Pancreas (tissue), 10 donors: ENCODE results near the gene DGKI. TPM values are rescaled to one million over a fixed set of nuclear protein-coding genes. Genes with fewer than 3 reads are reported as not detected.

ENCODE experiments used
- ATAC-seq, 4 donors: fragments of 200-7000 bp; cut with Tn5 transposase; one replicate each; pipeline versions ENCODE4 v1.8.0 to v1.9.1; 2020; ENCODE audit warnings: mild to moderate bottlenecking in 4 of 4, moderate library complexity in 4 of 4
- DNase-seq, 6 donors: peaks; one replicate each; pipeline ENCODE4 v3.0.0-alpha.2; 2020
- FAIRE-seq: peaks from 2 replicates; lab custom pipeline; 2012; peaks lifted over from hg19 to GRCh38; lab: Jason Lieb, UNC
- H3K27ac ChIP-seq, 4 donors: fragments of 200-600 bp; sonication (generic); 1 replicate in 3 of 4; 2 replicates in 1 of 4; pipeline versions ENCODE4 v1.5.0 to v1.8.0; 2020
- H3K27me3 ChIP-seq, 4 donors: fragments of 200-600 bp; one replicate each; pipeline ENCODE4 v1.8.0; 2021
- H3K36me3 ChIP-seq, 3 donors: fragments of 200-600 bp; sonication (generic) in 1 of 3; one replicate each; pipeline versions ENCODE4 v1.5.0 to v1.8.0; 2020 to 2021
- H3K4me1 ChIP-seq, 3 donors: fragments of 200-600 bp; one replicate each; pipeline ENCODE4 v1.8.0; 2021
- H3K4me3 ChIP-seq, 4 donors: fragments of 200-600 bp; sonication (generic) in 2 of 4; one replicate each; pipeline versions ENCODE4 v1.5.0 to v1.8.0; 2020 to 2021
- H3K9me3 ChIP-seq, 4 donors: fragments of 200-600 bp; one replicate each; pipeline ENCODE4 v1.8.0; 2021
- WGBS, 2 donors: extraction: QIAGEN DNeasy Blood & Tissue Kit; methylation state at CpG; one replicate each; pipeline ENCODE4 v1.1.7; 2013; 5-methylcytosine and 5-hydroxymethylcytosine counted together
- intact Hi-C, 3 donors: fragments of 100-400 bp; cut with DNase I; formaldehyde crosslinking; loops; one replicate each; pipeline versions ENCODE4 v1.11.1 to v1.14.2; 2022
- polyA plus RNA-seq, 2 donors: library from polyadenylated mRNA; stranded (reverse); fragments of 200-250 nt; gene quantifications; one replicate each; pipeline ENCODE4 v1.2.3, GENCODE V29; 2013
- total RNA-seq, 6 donors: library from RNA; stranded (reverse); fragmentation: NEBNext Ultra II Directional in 4 of 6; extraction: Animal tissue kit (Norgen Biotek cat#: 25700) in 4 of 6; gene quantifications; one replicate each; pipeline versions ENCODE4 v1.2.1 to v1.2.4, GENCODE V29; 2021 to 2023
- TF ChIP-seq, protein P1 (sequence below), 4 donors: fragments of 200-600 bp; sonication (generic) in 3 of 4; IDR thresholded peaks; one replicate each; pipeline versions ENCODE4 v1.5.0 to v1.8.0; 2021; ENCODE audit warnings: antibody characterized with exemption in 4 of 4
- donor health status: healthy with polysubstance abuse.
- donor health status: DM: no; HTN: no; CAD: no; lungs with moderate emphysema.
- donor health status: DM: no; HTN: no; CAD: no.
- donor health status: control.
- donor health status: control.
- donor health status: Bipolar disorder and iron deficiency.
- donor health status: DM: yes; HTN: yes; CAD: no.
- donor health status: DM: no; HTN: no; CAD: no.
- donor health status: DM: no; HTN: no; CAD: no.
- donor health status: DM: yes; HTN: yes; CAD: no.

DGKI gene
- total and polyA plus RNA-seq, 8 donors: 0.04 to 0.81 (median 0.15) TPM

DNA sequence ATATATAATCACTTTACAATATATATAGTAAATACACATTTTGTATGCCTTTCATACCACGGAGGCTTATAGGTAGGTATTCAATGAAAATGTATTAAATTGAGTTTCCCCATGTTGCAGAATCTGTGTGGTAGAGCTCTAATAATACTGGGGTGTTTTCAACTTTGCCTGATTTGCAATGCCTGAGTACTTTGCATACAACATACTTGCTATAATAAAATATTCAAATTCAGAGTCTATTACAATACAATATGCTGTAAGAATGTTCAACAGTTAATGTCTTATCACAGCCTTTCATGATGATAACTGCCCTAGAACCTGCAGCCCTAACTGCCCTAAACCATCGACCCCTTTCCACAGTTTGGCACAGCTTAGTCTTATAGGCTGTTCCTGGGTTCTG, 114.6 kb downstream of the DGKI start:
- DNase-seq (no peak), FAIRE-seq (no peak), ATAC-seq (no peak)
- Histone ChIP-seq H3K9me3 (no peaks in the 10 kb centered on the region), H3K4me3 (no peak overlapping the region), H3K36me3 (no peaks in the 10 kb centered on the region), H3K27ac (no peak overlapping the region), H3K27me3 (peaks cover 0 to 4% (median 0%) of the 10 kb centered on the region in 4 donors), H3K4me1 (no peaks in the 10 kb centered on the region)
- TF ChIP-seq, protein P1, sequence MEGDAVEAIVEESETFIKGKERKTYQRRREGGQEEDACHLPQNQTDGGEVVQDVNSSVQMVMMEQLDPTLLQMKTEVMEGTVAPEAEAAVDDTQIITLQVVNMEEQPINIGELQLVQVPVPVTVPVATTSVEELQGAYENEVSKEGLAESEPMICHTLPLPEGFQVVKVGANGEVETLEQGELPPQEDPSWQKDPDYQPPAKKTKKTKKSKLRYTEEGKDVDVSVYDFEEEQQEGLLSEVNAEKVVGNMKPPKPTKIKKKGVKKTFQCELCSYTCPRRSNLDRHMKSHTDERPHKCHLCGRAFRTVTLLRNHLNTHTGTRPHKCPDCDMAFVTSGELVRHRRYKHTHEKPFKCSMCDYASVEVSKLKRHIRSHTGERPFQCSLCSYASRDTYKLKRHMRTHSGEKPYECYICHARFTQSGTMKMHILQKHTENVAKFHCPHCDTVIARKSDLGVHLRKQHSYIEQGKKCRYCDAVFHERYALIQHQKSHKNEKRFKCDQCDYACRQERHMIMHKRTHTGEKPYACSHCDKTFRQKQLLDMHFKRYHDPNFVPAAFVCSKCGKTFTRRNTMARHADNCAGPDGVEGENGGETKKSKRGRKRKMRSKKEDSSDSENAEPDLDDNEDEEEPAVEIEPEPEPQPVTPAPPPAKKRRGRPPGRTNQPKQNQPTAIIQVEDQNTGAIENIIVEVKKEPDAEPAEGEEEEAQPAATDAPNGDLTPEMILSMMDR (IDR thresholded peaks at IDR 0.05): no peak
- WGBS, 2 donors: 43 to 57% methylated on average over 2 of the region's 2 CpGs
- intact Hi-C loops: no loop called here

DNA sequence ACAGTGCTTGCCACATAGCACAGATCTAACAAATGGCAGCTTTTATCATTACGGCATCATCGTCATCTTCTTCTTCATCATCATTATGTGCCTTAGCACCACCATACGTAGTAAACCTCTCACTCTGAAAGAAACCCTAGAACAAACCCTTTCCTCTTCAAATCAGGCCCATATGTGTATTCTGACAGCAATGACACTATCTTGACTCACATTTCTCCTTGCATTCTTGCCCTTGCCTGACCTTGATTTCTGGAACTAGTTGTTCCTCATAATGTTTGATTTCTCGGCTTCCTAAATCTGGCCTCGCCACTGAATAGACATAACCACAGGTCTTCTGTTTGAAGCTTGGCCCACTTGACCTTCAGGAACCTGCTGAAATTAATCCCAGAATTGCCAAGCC, 115.3 kb downstream of the DGKI start:
- H3K36me3 ChIP-seq: no peaks in the 10 kb centered on the region
- DNase-seq (no peak), FAIRE-seq (no peak), ATAC-seq (no peak)
- no peaks in the 10 kb centered on the region for H3K4me1 ChIP-seq
- WGBS, 2 donors: 86 to 87% methylated on average over 5 of the region's 5 CpGs
- H3K4me3 ChIP-seq: no peak overlapping the region
- intact Hi-C loops: no loop called here
- TF ChIP-seq, protein P1 (IDR thresholded peaks at IDR 0.05): no peak
- H3K27ac ChIP-seq: no peak overlapping the region
- H3K9me3 ChIP-seq: no peaks in the 10 kb centered on the region
- H3K27me3 ChIP-seq: peaks cover 0 to 4% (median 0%) of the 10 kb centered on the region in 4 donors

DNA sequence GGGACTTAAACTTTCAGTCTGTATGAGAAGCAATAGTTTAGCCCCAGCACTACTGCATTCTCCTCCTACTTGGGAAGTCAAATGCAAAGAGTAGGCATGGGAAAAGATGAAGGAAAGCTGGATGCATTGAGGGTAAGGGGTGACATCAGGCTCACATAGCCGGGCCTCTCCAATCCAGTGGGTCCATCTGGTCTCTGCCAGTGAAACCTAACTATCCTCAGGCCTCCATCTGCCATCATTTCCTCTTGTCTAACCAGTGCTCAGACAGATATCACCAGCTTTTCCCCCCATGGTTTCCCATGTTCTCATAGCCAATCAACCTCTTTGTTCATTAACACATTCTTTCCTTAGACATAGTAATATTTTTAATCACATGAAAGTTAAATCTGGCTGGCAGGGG, 118.3 kb downstream of the DGKI start:
- H3K4me1 ChIP-seq: no peaks in the 10 kb centered on the region
- no peak overlapping the region for H3K27ac ChIP-seq
- no peaks in the 10 kb centered on the region for H3K36me3 ChIP-seq
- TF ChIP-seq, protein P1 (IDR thresholded peaks at IDR 0.05): no peak
- H3K27me3 ChIP-seq: no peaks in the 10 kb centered on the region
- H3K4me3 ChIP-seq: no peak overlapping the region
- no peak for DNase-seq
- intact Hi-C loops: no loop called here
- no peak for FAIRE-seq
- ATAC-seq: no peak
- 79 to 89% methylated on average over 1 of the region's 1 CpG for WGBS, 2 donors
- H3K9me3 ChIP-seq: no peaks in the 10 kb centered on the region

DNA sequence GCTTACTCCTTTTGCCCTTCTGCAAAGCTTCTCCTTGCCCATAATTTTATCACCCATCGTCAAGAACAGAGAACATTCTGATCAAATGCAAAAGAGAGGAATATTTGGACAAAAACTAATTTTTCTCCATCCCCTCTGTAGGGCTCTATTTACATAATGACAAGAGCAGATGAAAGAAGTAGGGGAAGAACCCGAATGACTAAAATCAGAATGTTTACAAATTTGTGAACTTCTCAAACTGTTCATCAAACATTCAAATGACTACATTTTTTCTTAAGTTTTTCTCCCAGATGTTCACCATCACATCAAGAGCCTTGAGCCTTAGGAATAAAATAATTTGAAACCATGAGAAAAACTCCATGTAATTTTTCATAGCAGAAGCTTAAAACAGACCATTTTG, 119.4 kb downstream of the DGKI start:
- TF ChIP-seq, protein P1 (IDR thresholded peaks at IDR 0.05): no peak

DNA sequence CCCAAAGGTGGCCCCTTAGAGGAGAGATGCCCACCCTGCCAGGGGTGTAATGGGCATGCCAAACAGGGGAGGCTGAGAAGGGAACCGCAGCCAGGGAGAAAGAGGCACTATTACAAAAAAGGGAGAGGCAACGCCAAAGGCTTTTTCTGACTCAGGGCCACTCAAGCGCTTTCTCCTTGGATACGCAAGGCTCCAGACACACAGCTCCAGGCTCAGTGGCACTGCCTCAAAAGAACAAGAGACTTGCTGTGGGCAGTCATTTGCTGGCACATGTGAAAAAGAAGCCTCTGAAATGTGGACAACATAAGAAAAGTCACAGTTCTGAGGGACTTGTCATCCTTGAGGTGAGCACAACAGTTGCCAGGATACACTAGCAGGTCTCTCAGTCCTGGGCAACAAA, 128.4 kb downstream of the DGKI start:
- no peaks in the 10 kb centered on the region for H3K36me3 ChIP-seq
- no peak overlapping the region for H3K4me3 ChIP-seq
- TF ChIP-seq, protein P1 (IDR thresholded peaks at IDR 0.05): no peak
- DNase-seq (no peak), ATAC-seq (no peak), FAIRE-seq (no peak)
- H3K27ac ChIP-seq: no peak overlapping the region
- no peaks in the 10 kb centered on the region for H3K4me1 ChIP-seq
- intact Hi-C loops: no loop called here
- H3K27me3 ChIP-seq: no peaks in the 10 kb centered on the region
- no peaks in the 10 kb centered on the region for H3K9me3 ChIP-seq
- 79 to 85% methylated on average over 4 of the region's 4 CpGs for WGBS, 2 donors

More for the DNA sequence above, 119.4 kb downstream of the DGKI start:
- Histone ChIP-seq H3K4me3 (no peak overlapping the region), H3K27ac (no peak overlapping the region), H3K27me3 (no peaks in the 10 kb centered on the region), H3K4me1 (no peaks in the 10 kb centered on the region), H3K9me3 (no peaks in the 10 kb centered on the region), H3K36me3 (no peaks in the 10 kb centered on the region)
- FAIRE-seq (no peak), DNase-seq (no peak), ATAC-seq (no peak)
- intact Hi-C loops: no loop called here
- WGBS, 2 donors: 50 to 63% methylated on average over 2 of the region's 2 CpGs
